Mesothelial cell of epicardium (in vitro differentiated cells): ENCODE data around the gene MAP1LC3B. TPM values are rescaled to one million over a fixed set of nuclear protein-coding genes. Genes with fewer than 3 reads are reported as not detected.

Experiments
- DNase-seq, 2 experiments: peaks; one replicate each; pipeline ENCODE4 v3.0.0; 2021; ENCODE audit warnings: low spot score in 2 of 2; ENCODE audit not compliant: unreplicated experiment in 2 of 2
- H3K27ac Mint-ChIP-seq: 2 replicates; pipeline ENCODE4 v1.8.0; 2021; ENCODE audit warnings: mixed read lengths
- H3K27me3 Mint-ChIP-seq: 2 replicates; pipeline ENCODE4 v1.8.0; 2021; ENCODE audit warnings: low read depth, mixed read lengths
- H3K36me3 Mint-ChIP-seq: 2 replicates; pipeline ENCODE4 v1.8.0; 2021; ENCODE audit warnings: mixed read lengths
- H3K4me1 Mint-ChIP-seq: 2 replicates; pipeline ENCODE4 v1.8.0; 2021; ENCODE audit warnings: mixed read lengths
- H3K4me3 Mint-ChIP-seq: 2 replicates; pipeline ENCODE4 v1.8.0; 2021; ENCODE audit warnings: mild to moderate bottlenecking, moderate library complexity, mixed read lengths
- H3K9me3 Mint-ChIP-seq: 2 replicates; pipeline ENCODE4 v1.8.0; 2021; ENCODE audit warnings: mixed read lengths
- CTCF ChIP-seq: fragments of 200-600 bp; sonication (generic); IDR thresholded peaks from one replicate; pipeline ENCODE4 v1.5.0; 2021; ENCODE audit warnings: antibody characterized with exemption; ENCODE audit not compliant: unreplicated experiment
- total RNA-seq: library from RNA; stranded (reverse); gene quantifications from 3 replicates; pipeline ENCODE4 v1.2.1, GENCODE V29; 2021

Gene MAP1LC3B
- total RNA-seq, 1 donor from 2014 or later: 41.6 TPM

GRCh38 chr16:87350031-87350430 lies 42.1 kb upstream of the MAP1LC3B start:
- Mint-ChIP-seq H3K36me3 (peaks cover 12% of the 10 kb centered on the region), H3K9me3 (no peaks in the 10 kb centered on the region), H3K27me3 (no peaks in the 10 kb centered on the region), H3K27ac (no peak overlapping the region), H3K4me3 (no peak overlapping the region), H3K4me1 (no peaks in the 10 kb centered on the region)
- no peak for DNase-seq
- TF ChIP-seq CTCF: no peak

DNA sequence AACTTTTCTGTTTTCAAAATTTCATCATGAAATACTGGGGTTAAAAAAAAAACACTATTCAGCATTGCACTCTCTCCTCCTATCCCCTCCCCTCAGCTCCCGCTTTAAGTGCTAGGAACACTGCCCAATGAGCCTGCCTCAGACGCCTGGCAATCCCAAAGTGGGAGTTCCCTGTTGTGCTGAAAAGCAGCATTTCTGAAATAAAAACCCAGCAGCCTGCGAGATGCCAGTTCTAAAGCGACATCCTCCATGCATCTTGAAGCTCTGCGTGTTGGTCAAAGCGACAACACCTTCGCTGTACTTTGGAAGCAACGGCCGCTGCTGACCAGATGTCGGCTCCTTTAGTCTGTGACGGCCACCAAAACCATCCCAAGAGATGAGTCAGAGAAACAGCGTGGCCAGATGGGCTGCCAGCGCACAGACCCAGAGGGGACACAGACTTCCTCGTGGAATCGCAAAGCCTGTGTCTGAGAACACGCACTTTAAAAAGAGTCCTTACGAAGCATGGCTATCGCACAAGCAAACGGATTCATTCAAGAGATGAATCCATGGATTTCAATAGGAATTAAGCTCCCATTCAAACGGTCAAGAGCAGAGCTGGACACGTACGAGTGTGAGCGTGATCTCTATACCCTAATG lies 41.3 kb upstream of the MAP1LC3B start:
- DNase-seq: no peak
- no peaks in the 10 kb centered on the region for H3K9me3 Mint-ChIP-seq
- TF ChIP-seq CTCF: no peak
- H3K36me3 Mint-ChIP-seq: peaks cover 6% of the 10 kb centered on the region
- H3K27ac Mint-ChIP-seq: no peak overlapping the region
- no peaks in the 10 kb centered on the region for H3K27me3 Mint-ChIP-seq
- H3K4me1 Mint-ChIP-seq: no peaks in the 10 kb centered on the region
- H3K4me3 Mint-ChIP-seq: no peak overlapping the region

- DNase-seq: no peak
- Mint-ChIP-seq H3K27ac (no peak overlapping the region), H3K9me3 (no peaks in the 10 kb centered on the region), H3K4me3 (no peak overlapping the region), H3K4me1 (no peaks in the 10 kb centered on the region), H3K36me3 (peaks cover 7% of the 10 kb centered on the region), H3K27me3 (no peaks in the 10 kb centered on the region)
- TF ChIP-seq CTCF: no peak
These were observed 40.8 kb upstream of the MAP1LC3B start for GRCh38 chr16:87351320-87351698.

- H3K4me3 Mint-ChIP-seq: no peak overlapping the region
- no peaks in the 10 kb centered on the region for H3K27me3 Mint-ChIP-seq
- no peaks in the 10 kb centered on the region for H3K9me3 Mint-ChIP-seq
- no peaks in the 10 kb centered on the region for H3K4me1 Mint-ChIP-seq
- DNase-seq: no peak
- peaks cover 11% of the 10 kb centered on the region for H3K36me3 Mint-ChIP-seq
- H3K27ac Mint-ChIP-seq: no peak overlapping the region
- TF ChIP-seq CTCF: no peak
These were observed 39.3 kb upstream of the MAP1LC3B start for GRCh38 chr16:87352818-87353217.

- Mint-ChIP-seq H3K27me3 (no peaks in the 10 kb centered on the region), H3K36me3 (peaks cover 15% of the 10 kb centered on the region), H3K9me3 (no peaks in the 10 kb centered on the region), H3K27ac (no peak overlapping the region), H3K4me1 (no peaks in the 10 kb centered on the region), H3K4me3 (no peak overlapping the region)
- TF ChIP-seq CTCF: no peak
- DNase-seq: no peak
These were observed 38.5 kb upstream of the MAP1LC3B start for GRCh38 chr16:87353613-87354012.

DNA sequence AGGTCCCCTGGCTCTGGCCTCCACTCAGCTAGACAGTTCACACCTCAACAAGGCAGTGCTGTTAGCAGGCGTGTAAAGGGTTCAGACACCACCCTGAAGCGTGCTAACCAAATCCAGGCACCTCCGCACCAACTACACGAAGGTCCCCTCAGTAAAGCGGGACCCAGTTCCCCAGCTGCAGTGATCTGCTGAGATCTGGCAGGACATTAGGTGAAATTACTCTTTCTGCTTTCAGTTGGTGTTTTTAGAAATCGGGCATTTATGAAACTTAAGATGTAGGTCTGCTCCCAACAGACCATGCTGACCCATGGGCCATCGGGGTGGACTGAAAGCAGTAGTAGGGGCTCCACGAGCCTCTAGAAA lies 35.7 kb upstream of the MAP1LC3B start:
- no peak overlapping the region for H3K27ac Mint-ChIP-seq
- no peaks in the 10 kb centered on the region for H3K9me3 Mint-ChIP-seq
- no peaks in the 10 kb centered on the region for H3K27me3 Mint-ChIP-seq

More for the DNA sequence above, 35.7 kb upstream of the MAP1LC3B start:
- TF ChIP-seq CTCF: no peak
- Mint-ChIP-seq H3K4me1 (no peaks in the 10 kb centered on the region), H3K4me3 (no peak overlapping the region), H3K36me3 (peaks cover 29% of the 10 kb centered on the region)
- no peak for DNase-seq
